HFFc6 (cell line): ENCODE data around the gene TMEM47. TPM values are rescaled to one million over a fixed set of nuclear protein-coding genes. Genes with fewer than 3 reads are reported as not detected.

Source experiments
- DNase-seq: peaks from one replicate; pipeline ENCODE4 v3.0.0-alpha.2; 2018
- H3K27ac Mint-ChIP-seq: 2 replicates; pipeline ENCODE4 v1.8.0; 2020; ENCODE audit warnings: mild to moderate bottlenecking, mixed read lengths
- H3K27me3 Mint-ChIP-seq: 2 replicates; pipeline ENCODE4 v1.8.0; 2021; ENCODE audit warnings: mild to moderate bottlenecking, moderate library complexity, mixed read lengths; ENCODE audit not compliant: insufficient read depth
- H3K36me3 Mint-ChIP-seq: 2 replicates; pipeline ENCODE4 v1.8.0; 2021; ENCODE audit warnings: low read depth, mixed read lengths
- H3K4me1 Mint-ChIP-seq: 2 replicates; pipeline ENCODE4 v1.8.0; 2020; ENCODE audit warnings: low read depth, mixed read lengths
- H3K4me3 Mint-ChIP-seq: 2 replicates; pipeline ENCODE4 v1.8.0; 2020; ENCODE audit warnings: mild to moderate bottlenecking, moderate library complexity, mixed read lengths
- H3K9me3 Mint-ChIP-seq: 2 replicates; pipeline ENCODE4 v1.8.0; 2020; ENCODE audit warnings: mild to moderate bottlenecking, mixed read lengths
- long read RNA-seq: library from polyadenylated mRNA; unstranded; transcript quantifications from one replicate; pipeline ENCODE4 v2.0.0, GENCODE V29; 2019
- total RNA-seq, 6 experiments: library from RNA; stranded (reverse); fragmentation: NEBNext Ultra II Directional; extraction: Animal tissue kit (Norgen Biotek cat#: 25700); gene quantifications; 2 replicates in 1 of 6; 3 replicates in 5 of 6; pipeline ENCODE4 v1.2.3, GENCODE V29; 2021
- TF ChIP-seq, protein P1 (sequence below): fragments of 200-600 bp; sonication (generic); IDR thresholded peaks from 2 replicates; pipeline ENCODE4 v1.5.0; 2021; ENCODE audit warnings: antibody characterized with exemption, mild to moderate bottlenecking

TMEM47 gene
- total RNA-seq: 100 to 1,000 TPM in 4 of 6 experiments, 10 to 100 TPM in 2; 84.4 to 124 (median 110) TPM
- long read RNA-seq, full-length matches to known transcripts: 113 of 145 reads
- long read RNA-seq, partial matches to known transcripts: 0 of 145 reads
- long read RNA-seq, other reads (novel, unspliced or antisense): 32 of 145 reads

DNA sequence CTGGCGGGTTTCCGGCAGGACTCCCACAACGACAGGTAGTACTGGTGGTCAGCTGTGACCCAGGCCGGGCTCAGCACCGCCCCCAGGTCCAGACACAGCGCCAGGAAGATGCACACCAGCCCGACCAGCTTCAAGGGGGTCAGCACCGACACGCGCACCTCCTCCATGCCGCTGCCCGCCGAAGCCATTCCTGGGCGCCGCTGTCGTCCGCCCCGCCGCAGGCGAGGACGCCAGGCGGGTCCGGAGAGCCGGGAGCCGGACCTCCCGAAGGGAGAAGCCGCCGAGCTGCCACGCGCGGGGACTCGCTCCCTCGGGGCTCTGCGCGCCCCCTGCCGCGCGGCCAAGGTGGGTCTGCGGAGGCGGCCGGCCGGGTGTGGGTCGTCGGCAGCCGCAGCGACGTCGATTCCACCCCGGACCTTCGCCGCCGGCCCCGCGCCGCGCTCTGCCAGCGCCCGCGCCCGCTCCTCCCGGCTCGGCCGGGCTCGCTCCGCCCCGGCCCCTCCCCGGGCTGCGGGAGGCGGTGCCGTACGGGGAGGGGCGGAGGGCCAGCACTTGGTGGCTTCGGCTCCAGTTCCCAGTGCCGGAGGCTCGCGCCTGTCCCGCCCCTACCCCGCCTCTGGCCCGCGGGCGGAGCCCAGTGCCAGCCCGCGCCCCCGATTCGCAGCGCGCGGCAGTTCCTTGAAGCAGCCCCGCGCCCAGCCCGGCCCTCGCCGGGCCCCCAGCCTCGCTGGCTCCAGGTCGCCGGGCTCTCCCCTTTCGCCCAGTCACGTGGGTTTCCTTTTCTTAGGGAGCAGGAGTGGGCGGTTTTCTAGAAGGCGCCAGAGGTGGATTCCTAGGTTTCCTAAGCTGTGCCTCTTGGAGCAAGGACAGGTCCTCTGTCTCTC, at the start of gene TMEM47:
TMEM47 (minus strand) TSS at position 444 of the 884 bp plus-strand sequence; CDS start at position 188, 256 bp downstream.
- Mint-ChIP-seq H3K36me3 (peaks cover 10% of the 10 kb centered on the region), H3K27ac (peak within 1 kb of the TSS; percentile 74), H3K9me3 (no peaks in the 10 kb centered on the region), H3K4me3 (peak within 1 kb of the TSS; percentile 99), H3K4me1 (peaks cover 19% of the 10 kb centered on the region), H3K27me3 (no peaks in the 10 kb centered on the region)
- TF ChIP-seq, protein P1, sequence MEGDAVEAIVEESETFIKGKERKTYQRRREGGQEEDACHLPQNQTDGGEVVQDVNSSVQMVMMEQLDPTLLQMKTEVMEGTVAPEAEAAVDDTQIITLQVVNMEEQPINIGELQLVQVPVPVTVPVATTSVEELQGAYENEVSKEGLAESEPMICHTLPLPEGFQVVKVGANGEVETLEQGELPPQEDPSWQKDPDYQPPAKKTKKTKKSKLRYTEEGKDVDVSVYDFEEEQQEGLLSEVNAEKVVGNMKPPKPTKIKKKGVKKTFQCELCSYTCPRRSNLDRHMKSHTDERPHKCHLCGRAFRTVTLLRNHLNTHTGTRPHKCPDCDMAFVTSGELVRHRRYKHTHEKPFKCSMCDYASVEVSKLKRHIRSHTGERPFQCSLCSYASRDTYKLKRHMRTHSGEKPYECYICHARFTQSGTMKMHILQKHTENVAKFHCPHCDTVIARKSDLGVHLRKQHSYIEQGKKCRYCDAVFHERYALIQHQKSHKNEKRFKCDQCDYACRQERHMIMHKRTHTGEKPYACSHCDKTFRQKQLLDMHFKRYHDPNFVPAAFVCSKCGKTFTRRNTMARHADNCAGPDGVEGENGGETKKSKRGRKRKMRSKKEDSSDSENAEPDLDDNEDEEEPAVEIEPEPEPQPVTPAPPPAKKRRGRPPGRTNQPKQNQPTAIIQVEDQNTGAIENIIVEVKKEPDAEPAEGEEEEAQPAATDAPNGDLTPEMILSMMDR: no peak; the same call in 1 of the 2 replicates
- peak; percentile 46 for DNase-seq

DNA sequence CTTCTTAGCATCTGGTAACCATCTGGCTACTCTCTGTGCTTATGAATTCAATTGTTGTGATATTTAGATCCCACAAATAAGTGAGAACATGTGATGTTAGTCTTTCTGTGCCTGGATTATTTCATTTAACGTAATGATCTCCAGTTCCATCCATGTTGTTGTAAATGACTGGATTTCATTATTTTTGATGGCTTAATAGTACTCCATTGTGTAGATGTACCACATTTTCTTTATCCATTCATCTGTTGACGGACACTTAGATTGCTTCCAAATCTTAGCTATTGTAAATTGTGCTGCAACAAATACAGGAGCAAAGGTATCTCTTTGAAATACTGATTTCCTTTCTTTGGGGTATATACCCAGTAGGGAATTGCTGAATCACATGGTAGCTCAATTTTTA, 30.0 kb upstream of the TMEM47 start:
- H3K27ac Mint-ChIP-seq: no peak overlapping the region
- H3K4me3 Mint-ChIP-seq: no peak overlapping the region
- H3K4me1 Mint-ChIP-seq: no peaks in the 10 kb centered on the region

DNA sequence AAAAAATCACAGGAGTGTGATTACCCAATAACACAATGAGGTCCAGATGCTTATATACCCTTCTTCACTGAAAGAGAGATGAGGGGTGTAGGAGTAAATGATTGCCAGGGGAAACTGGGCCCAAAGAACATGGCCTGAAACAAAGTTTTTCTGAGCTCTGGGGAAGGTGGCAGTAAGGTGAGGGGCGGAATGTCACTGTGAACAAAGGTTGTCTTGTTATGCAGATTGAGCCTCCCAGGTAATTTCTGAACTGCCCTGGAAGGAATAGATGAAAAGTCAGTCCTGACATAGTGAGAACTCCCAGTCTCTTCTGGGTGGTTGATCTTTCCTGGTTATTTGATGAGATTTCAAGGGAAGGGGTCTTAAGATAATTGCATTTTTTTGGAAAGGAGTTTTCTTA, 2.5 kb upstream of the TMEM47 start:
- Mint-ChIP-seq H3K4me3 (no peak overlapping the region), H3K9me3 (no peaks in the 10 kb centered on the region), H3K36me3 (peaks cover 10% of the 10 kb centered on the region), H3K27ac (no peak overlapping the region), H3K4me1 (peaks cover 10% of the 10 kb centered on the region; the same call in 1 of the 2 replicates), H3K27me3 (no peaks in the 10 kb centered on the region)
- DNase-seq: no peak
- TF ChIP-seq, protein P1: no peak

More for the DNA sequence above, 30.0 kb upstream of the TMEM47 start:
- Mint-ChIP-seq H3K36me3 (peaks cover 10% of the 10 kb centered on the region; the same call in 1 of the 2 replicates), H3K9me3 (no peaks in the 10 kb centered on the region), H3K27me3 (peaks cover 3% of the 10 kb centered on the region; the same call in 1 of the 2 replicates)
- no peak for DNase-seq
- TF ChIP-seq, protein P1: no peak

DNA sequence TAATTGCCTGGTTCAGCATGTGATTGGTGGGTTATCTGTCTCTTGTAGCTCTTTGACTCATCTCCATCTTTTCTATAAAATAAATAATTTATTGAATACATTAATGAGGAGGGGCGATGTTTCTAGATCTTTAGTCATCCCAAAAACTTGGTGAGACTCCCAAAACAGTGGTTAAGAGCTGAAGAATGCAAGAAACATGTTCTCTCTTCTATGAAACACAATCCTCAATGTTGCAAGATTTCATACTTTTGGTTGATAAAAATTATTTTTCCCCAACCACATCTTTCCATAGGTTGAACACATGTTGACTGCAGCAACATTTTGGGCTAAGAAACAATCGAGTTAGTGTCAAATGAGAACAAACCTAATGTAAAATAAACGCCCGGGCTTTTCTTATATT, 1.2 kb upstream of the TMEM47 start:
- H3K27ac Mint-ChIP-seq: 0 out of 2 replicates have a peak overlapping the region, but pooled peaks have one; percentile 74
- peaks cover 10% of the 10 kb centered on the region; the same call in 1 of the 2 replicates for H3K4me1 Mint-ChIP-seq
- H3K4me3 Mint-ChIP-seq: no peak overlapping the region; the same call in 1 of the 2 replicates
- DNase-seq: no peak
- TF ChIP-seq, protein P1: no peak
- peaks cover 10% of the 10 kb centered on the region for H3K36me3 Mint-ChIP-seq
- H3K27me3 Mint-ChIP-seq: no peaks in the 10 kb centered on the region
- no peaks in the 10 kb centered on the region for H3K9me3 Mint-ChIP-seq

DNA sequence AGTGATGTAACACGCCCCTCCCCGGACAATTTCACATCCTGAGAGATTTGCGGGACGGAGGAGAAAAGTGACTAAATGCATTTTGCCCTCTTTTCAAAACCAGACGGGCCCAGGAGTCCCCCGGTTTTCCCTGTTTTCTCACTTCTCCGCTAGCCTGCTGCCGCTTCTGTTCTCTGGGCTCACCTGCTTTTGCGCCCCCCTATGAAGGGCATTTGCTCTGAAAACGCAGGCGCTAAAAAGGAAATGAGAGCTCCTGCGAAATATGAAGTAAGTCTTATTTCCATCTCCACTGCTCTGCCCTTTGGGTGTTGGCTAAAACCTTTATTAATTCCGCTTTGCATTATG, 613 bp upstream of the TMEM47 start:
- H3K4me3 Mint-ChIP-seq: peak overlapping the region; percentile 84
- H3K27me3 Mint-ChIP-seq: no peaks in the 10 kb centered on the region
- TF ChIP-seq, protein P1: no peak
- DNase-seq: no peak
- peaks cover 12% of the 10 kb centered on the region for H3K4me1 Mint-ChIP-seq
- peak overlapping the region; percentile 74 for H3K27ac Mint-ChIP-seq
- H3K9me3 Mint-ChIP-seq: no peaks in the 10 kb centered on the region
- peaks cover 10% of the 10 kb centered on the region for H3K36me3 Mint-ChIP-seq
